ENCODE measurements around the gene LYSMD3.

The LYSMD3 gene

GRCh38 chr5:90479611-90480385 lies 49.6 kb downstream of the LYSMD3 start:
- no peak for DNase-seq

GRCh38 chr5:90477621-90478215 lies 51.7 kb downstream of the LYSMD3 start:
- DNase-seq, result no peak

- no peak for DNase-seq
Observed at GRCh38 chr5:90477073-90477472, 52.3 kb downstream of the LYSMD3 start.

- no peak for DNase-seq
Observed at GRCh38 chr5:90476391-90476790, 53.0 kb downstream of the LYSMD3 start.

- no peak for DNase-seq
Observed at GRCh38 chr5:90475436-90475980, 53.9 kb downstream of the LYSMD3 start.

- DNase-seq, result peak; percentile 91
Observed at GRCh38 chr5:90474235-90475107, 54.9 kb downstream of the LYSMD3 start, which contains the start of the genes MBLAC2 and POLR3G. Gene MBLAC2, minus strand, starts transcription at chr5:90474771. Its CDS starts 479 bp downstream, at chr5:90474292. Gene POLR3G, plus strand, starts transcription at chr5:90474864. Its CDS starts 10,704 bp downstream, at chr5:90485568.

- DNase-seq, result no peak
Observed at GRCh38 chr5:90473396-90474234, 55.8 kb downstream of the LYSMD3 start.

GRCh38 chr5:90472783-90473395 lies 56.5 kb downstream of the LYSMD3 start:
- DNase-seq, result no peak
